Ascending aorta (tissue), 2 donors: ENCODE results near the gene STAG1. TPM values are rescaled to one million over a fixed set of nuclear protein-coding genes. Genes with fewer than 3 reads are reported as not detected.
"Not testable (repeated sequence)": the region's sequence is repeated elsewhere in the genome, so short reads cannot be mapped to it uniquely, and the experiment has no call there.

Experiments used
- DNase-seq, 2 donors: peaks; one replicate each; pipeline ENCODE4 v3.0.0-alpha.2; 2019; ENCODE audit warnings: low spot score in 2 of 2
- H3K27ac ChIP-seq, 2 donors: fragments of 200-600 bp; sonication (generic); one replicate each; pipeline ENCODE4 v1.5.1; 2016 to 2017; ENCODE audit warnings: mild to moderate bottlenecking in 1 of 2
- H3K27me3 ChIP-seq: fragments of 200-600 bp; sonication (generic); one replicate; pipeline ENCODE4 v1.5.1; 2017
- H3K36me3 ChIP-seq, 2 donors: fragments of 200-600 bp; sonication (generic); one replicate each; pipeline ENCODE4 v1.5.1; 2016
- H3K4me1 ChIP-seq, 2 donors: fragments of 200-600 bp; sonication (generic); one replicate each; pipeline ENCODE4 v1.5.1; 2016 to 2017; ENCODE audit warnings: mild to moderate bottlenecking in 1 of 2
- H3K4me3 ChIP-seq, 2 donors: fragments of 200-600 bp; sonication (generic); one replicate each; pipeline ENCODE4 v1.5.1; 2016 to 2017; ENCODE audit warnings: mild to moderate bottlenecking in 1 of 2
- H3K9me3 ChIP-seq, 2 donors: fragments of 200-600 bp; sonication (generic); one replicate each; pipeline ENCODE4 v1.5.1; 2016
- intact Hi-C: fragments of 100-400 bp; cut with DNase I; formaldehyde crosslinking; loops from one replicate; pipeline ENCODE4 v1.15.1; 2023
- total RNA-seq: library from RNA; depleted of rRNA; stranded (reverse); fragments of >200 nt; gene quantifications from one replicate; pipeline ENCODE4 v1.1.0, GENCODE V29; 2016
- TF ChIP-seq, protein P1 (sequence below), 3 experiments: fragments of 200-600 bp in 2 of 3; fragments of 450-650 bp in 1 of 3; sonication (generic) in 2 of 3; IDR thresholded peaks; one replicate each; pipeline ENCODE4 v1.5.1; 2016 to 2019; ENCODE audit warnings: antibody characterized with exemption in 3 of 3, mild to moderate bottlenecking in 1 of 3, moderate library complexity in 1 of 3

Gene STAG1
- total RNA-seq, 1 donor from 2014 or later, result 27.2 TPM

DNA sequence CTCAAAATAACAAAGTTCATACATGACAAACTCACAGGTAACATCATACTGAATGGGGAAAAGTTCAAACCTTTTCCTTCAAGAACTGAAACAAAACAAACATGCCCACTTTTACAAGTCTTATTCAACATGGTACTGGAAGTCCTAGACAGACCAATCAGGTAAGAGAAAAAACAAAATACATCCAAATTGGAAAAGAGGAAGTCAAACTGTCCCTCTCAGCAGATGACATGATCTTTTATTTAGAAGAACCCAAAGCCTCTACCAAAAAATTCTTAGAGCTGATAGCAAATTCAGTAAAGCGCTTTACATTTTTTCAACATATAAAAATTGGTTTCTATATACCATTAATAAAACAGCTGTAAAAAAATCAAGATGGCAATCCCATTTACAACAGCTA lies 219.4 kb downstream of the STAG1 start:
- Histone ChIP-seq H3K36me3 (peaks cover 0 to 8% of the 10 kb centered on the region in 2 donors), H3K27me3 (no peaks in the 10 kb centered on the region), H3K4me1 (peaks cover 0 to 2% of the 10 kb centered on the region in 2 donors), H3K27ac (no peak overlapping the region), H3K9me3 (peaks cover 9 to 19% of the 10 kb centered on the region in 2 donors), H3K4me3 (no peak overlapping the region)
- intact Hi-C loops, result no loop called here
- TF ChIP-seq, protein P1, sequence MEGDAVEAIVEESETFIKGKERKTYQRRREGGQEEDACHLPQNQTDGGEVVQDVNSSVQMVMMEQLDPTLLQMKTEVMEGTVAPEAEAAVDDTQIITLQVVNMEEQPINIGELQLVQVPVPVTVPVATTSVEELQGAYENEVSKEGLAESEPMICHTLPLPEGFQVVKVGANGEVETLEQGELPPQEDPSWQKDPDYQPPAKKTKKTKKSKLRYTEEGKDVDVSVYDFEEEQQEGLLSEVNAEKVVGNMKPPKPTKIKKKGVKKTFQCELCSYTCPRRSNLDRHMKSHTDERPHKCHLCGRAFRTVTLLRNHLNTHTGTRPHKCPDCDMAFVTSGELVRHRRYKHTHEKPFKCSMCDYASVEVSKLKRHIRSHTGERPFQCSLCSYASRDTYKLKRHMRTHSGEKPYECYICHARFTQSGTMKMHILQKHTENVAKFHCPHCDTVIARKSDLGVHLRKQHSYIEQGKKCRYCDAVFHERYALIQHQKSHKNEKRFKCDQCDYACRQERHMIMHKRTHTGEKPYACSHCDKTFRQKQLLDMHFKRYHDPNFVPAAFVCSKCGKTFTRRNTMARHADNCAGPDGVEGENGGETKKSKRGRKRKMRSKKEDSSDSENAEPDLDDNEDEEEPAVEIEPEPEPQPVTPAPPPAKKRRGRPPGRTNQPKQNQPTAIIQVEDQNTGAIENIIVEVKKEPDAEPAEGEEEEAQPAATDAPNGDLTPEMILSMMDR (IDR thresholded peaks at IDR 0.05), result no peak
- DNase-seq, result no peak

DNA sequence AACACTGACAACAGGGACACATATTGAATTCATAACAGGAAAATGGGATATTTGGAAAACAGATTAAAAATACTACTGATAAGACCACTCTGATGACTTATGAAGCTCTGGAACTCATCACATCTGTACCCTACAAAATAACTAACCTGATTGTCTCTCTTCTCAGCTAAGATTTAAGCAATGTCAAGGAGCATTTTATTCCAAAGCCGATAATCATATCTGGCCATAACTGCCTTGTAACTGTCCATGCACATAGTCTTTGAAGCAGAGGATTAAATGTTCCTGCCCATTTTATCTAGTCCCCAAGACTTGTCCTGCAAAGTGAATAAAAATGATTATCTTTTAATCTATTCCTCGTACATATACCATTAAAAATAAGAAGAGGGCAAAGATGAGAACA lies 234.1 kb downstream of the STAG1 start:
- TF ChIP-seq, protein P1 (IDR thresholded peaks at IDR 0.05), result no peak
- DNase-seq, result no peak
- H3K36me3 ChIP-seq, result no peaks in the 10 kb centered on the region

GRCh38 chr3:136516656-136517055 lies 235.5 kb downstream of the STAG1 start:
- TF ChIP-seq, protein P1 (IDR thresholded peaks at IDR 0.05), result no peak
- no peak overlapping the region for H3K4me3 ChIP-seq
- no peak overlapping the region for H3K27ac ChIP-seq
- H3K27me3 ChIP-seq, result no peaks in the 10 kb centered on the region
- DNase-seq, result no peak
- intact Hi-C loops, result no loop called here
- H3K9me3 ChIP-seq, result no peaks in the 10 kb centered on the region
- H3K4me1 ChIP-seq, result peaks cover 4 to 6% of the 10 kb centered on the region in 2 donors
- H3K36me3 ChIP-seq, result no peaks in the 10 kb centered on the region

More for the DNA sequence above, 234.1 kb downstream of the STAG1 start:
- intact Hi-C loops, result no loop called here
- Histone ChIP-seq H3K4me3 (no peak overlapping the region), H3K4me1 (peaks cover under 1 to 1% of the 10 kb centered on the region in 2 donors), H3K9me3 (no peaks in the 10 kb centered on the region), H3K27ac (no peak overlapping the region), H3K27me3 (no peaks in the 10 kb centered on the region)

DNA sequence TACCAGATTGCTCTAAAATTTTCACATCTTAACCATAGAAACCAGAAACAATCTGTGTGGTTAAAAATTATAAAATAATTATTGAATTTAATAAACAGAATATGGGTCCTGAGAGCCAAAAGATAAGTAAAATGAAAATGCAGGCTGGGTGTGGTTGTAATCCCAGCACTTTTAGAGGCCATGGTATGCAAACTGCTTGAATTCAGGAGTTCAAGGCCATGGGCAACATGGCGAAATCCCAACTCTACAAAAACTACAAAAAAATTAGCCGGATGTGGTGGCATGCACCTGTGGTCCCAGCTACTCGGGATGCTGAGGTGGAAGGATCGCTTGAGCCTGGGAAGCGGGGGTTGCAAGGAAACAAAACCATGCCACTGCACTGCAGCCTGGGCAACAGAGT lies 236.1 kb downstream of the STAG1 start:
- Histone ChIP-seq H3K27ac (no peak overlapping the region), H3K36me3 (no peaks in the 10 kb centered on the region), H3K27me3 (no peaks in the 10 kb centered on the region), H3K4me3 (no peak overlapping the region), H3K4me1 (peaks cover 4 to 6% of the 10 kb centered on the region in 2 donors), H3K9me3 (no peaks in the 10 kb centered on the region)
- no peak for DNase-seq
- TF ChIP-seq, protein P1 (IDR thresholded peaks at IDR 0.05), result no peak
- intact Hi-C loops, result no loop called here

DNA sequence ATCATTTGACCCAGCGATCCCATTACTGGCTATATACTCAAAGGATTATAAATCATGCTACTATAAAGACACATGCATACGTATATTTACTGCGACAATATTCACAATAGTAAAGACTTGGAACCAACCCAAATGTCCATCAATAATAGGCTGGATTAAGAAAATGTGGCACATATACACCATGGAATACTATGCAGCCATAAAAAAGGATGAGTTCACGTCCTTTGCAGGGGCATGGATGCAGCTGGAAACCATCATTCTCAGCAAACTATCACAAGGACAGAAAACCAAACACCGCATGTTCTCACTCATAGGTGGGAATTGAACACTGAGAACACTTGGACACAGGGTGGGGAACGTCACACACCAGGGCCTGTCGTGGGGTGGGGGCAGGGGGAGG lies 237.6 kb downstream of the STAG1 start:
- H3K27me3 ChIP-seq, H3K9me3 ChIP-seq, H3K27ac ChIP-seq, DNase-seq, H3K4me1 ChIP-seq, H3K36me3 ChIP-seq, H3K4me3 ChIP-seq, intact Hi-C loops: not testable (repeated sequence)

GRCh38 chr3:136513367-136513766 lies 238.8 kb downstream of the STAG1 start:
- no peak for DNase-seq
- Histone ChIP-seq H3K36me3 (peaks cover 0 to 5% of the 10 kb centered on the region in 2 donors), H3K4me3 (no peak overlapping the region), H3K4me1 (peaks cover 4 to 6% of the 10 kb centered on the region in 2 donors), H3K9me3 (no peaks in the 10 kb centered on the region), H3K27me3 (no peaks in the 10 kb centered on the region), H3K27ac (no peak overlapping the region)
- TF ChIP-seq, protein P1 (IDR thresholded peaks at IDR 0.05), result no peak
- intact Hi-C loops, result no loop called here
